ENCODE measurements around the gene ONECUT2. TPM values are rescaled to one million over a fixed set of nuclear protein-coding genes. Genes with fewer than 3 reads are reported as not detected.

ONECUT2 gene
- total RNA-seq, 1 donor from 2014 or later = 0.05 TPM

- H3K4me1 Mint-ChIP-seq (ENCODE audit: low read depth) = peaks cover 8% of the 10 kb centered on the region
- no peaks in the 10 kb centered on the region for H3K36me3 Mint-ChIP-seq (ENCODE audit: low read depth)
- H3K9me3 Mint-ChIP-seq (ENCODE audit: low read depth) = no peaks in the 10 kb centered on the region
- no peak overlapping the region for H3K4me3 Mint-ChIP-seq (ENCODE audit: unreplicated experiment)
- no peak for DNase-seq (ENCODE audit: low spot score)
- no peak for TF ChIP-seq CTCF (IDR thresholded peaks at IDR 0.05)
- H3K27ac Mint-ChIP-seq (ENCODE audit: unreplicated experiment) = no peak overlapping the region
- peaks cover 3% of the 10 kb centered on the region for H3K27me3 Mint-ChIP-seq (ENCODE audit: low read depth)
These were observed 98.8 kb downstream of the ONECUT2 start for GRCh38 chr18:57533868-57534510.

- H3K4me1 Mint-ChIP-seq (ENCODE audit: low read depth) = peaks cover 8% of the 10 kb centered on the region
- no peak overlapping the region for H3K27ac Mint-ChIP-seq (ENCODE audit: unreplicated experiment)
- no peak overlapping the region for H3K4me3 Mint-ChIP-seq (ENCODE audit: unreplicated experiment)
- H3K27me3 Mint-ChIP-seq (ENCODE audit: low read depth) = no peaks in the 10 kb centered on the region
- TF ChIP-seq CTCF (IDR thresholded peaks at IDR 0.05) = no peak
- no peak for DNase-seq (ENCODE audit: low spot score)
- H3K36me3 Mint-ChIP-seq (ENCODE audit: low read depth) = no peaks in the 10 kb centered on the region
- H3K9me3 Mint-ChIP-seq (ENCODE audit: low read depth) = no peaks in the 10 kb centered on the region
These were observed 99.3 kb downstream of the ONECUT2 start for GRCh38 chr18:57534511-57534909.

GRCh38 chr18:57538614-57539013 lies 103.4 kb downstream of the ONECUT2 start:
- H3K27ac Mint-ChIP-seq (ENCODE audit: unreplicated experiment) = no peak overlapping the region
- no peak for DNase-seq (ENCODE audit: low spot score)
- no peak overlapping the region for H3K4me3 Mint-ChIP-seq (ENCODE audit: unreplicated experiment)
- peaks cover 12% of the 10 kb centered on the region for H3K4me1 Mint-ChIP-seq (ENCODE audit: low read depth)
- peaks cover 2% of the 10 kb centered on the region for H3K27me3 Mint-ChIP-seq (ENCODE audit: low read depth)
- H3K9me3 Mint-ChIP-seq (ENCODE audit: low read depth) = no peaks in the 10 kb centered on the region
- no peaks in the 10 kb centered on the region for H3K36me3 Mint-ChIP-seq (ENCODE audit: low read depth)
- no peak for TF ChIP-seq CTCF (IDR thresholded peaks at IDR 0.05)

DNA sequence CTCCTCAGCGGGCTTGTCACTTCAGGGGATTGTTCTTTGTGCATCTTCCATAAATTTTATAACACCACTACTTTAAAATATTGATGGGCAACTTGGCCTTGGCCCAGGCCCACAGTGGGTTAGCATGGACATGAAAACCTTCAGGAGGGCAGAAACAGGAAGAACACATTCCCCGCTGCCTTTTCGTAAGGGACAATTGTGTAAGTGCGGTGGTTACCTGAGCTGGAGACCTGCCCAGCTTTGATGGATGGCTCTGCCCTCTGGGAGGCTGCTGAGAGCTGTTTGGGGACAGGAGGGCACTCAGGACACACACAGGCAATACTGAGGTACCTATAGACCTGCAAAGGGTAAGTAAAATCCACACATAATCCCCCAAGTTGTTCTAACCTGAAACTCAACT lies 104.5 kb downstream of the ONECUT2 start:
- H3K4me3 Mint-ChIP-seq (ENCODE audit: unreplicated experiment) = no peak overlapping the region
- peaks cover 11% of the 10 kb centered on the region for H3K4me1 Mint-ChIP-seq (ENCODE audit: low read depth)
- no peak overlapping the region for H3K27ac Mint-ChIP-seq (ENCODE audit: unreplicated experiment)
- H3K36me3 Mint-ChIP-seq (ENCODE audit: low read depth) = no peaks in the 10 kb centered on the region
- no peak for TF ChIP-seq CTCF (IDR thresholded peaks at IDR 0.05)
- H3K27me3 Mint-ChIP-seq (ENCODE audit: low read depth) = peaks cover 2% of the 10 kb centered on the region
- no peaks in the 10 kb centered on the region for H3K9me3 Mint-ChIP-seq (ENCODE audit: low read depth)
- no peak for DNase-seq (ENCODE audit: low spot score)

Other genes with a start within 250 kb of the ONECUT2 start
- not detected in 3 replicates for gene ST8SIA3, start 82.8 kb upstream of the ONECUT2 start, total RNA-seq
- 24.6 to 33.9 TPM (median 25.9 TPM) in 3 replicates for gene FECH, start 151.3 kb downstream of the ONECUT2 start, total RNA-seq
- gene NARS1, start 186.5 kb downstream of the ONECUT2 start, total RNA-seq = 101 to 144 TPM (median 140 TPM) in 3 replicates

Measured in chondrocyte (in vitro differentiated cells).